Measurements from ENCODE around the gene ZNF668. TPM values are rescaled to one million over a fixed set of nuclear protein-coding genes. Genes with fewer than 3 reads are reported as not detected.
A peak's percentile ranks its signal among the peaks of the same experiment; 100 is the strongest.

The ZNF668 gene
- total and polyA plus RNA-seq, 2 of the 13 experiments (the other 11 are each of a cell fraction or from before 2014, with no cell fraction given): 3.8 to 9.8 TPM

DNA sequence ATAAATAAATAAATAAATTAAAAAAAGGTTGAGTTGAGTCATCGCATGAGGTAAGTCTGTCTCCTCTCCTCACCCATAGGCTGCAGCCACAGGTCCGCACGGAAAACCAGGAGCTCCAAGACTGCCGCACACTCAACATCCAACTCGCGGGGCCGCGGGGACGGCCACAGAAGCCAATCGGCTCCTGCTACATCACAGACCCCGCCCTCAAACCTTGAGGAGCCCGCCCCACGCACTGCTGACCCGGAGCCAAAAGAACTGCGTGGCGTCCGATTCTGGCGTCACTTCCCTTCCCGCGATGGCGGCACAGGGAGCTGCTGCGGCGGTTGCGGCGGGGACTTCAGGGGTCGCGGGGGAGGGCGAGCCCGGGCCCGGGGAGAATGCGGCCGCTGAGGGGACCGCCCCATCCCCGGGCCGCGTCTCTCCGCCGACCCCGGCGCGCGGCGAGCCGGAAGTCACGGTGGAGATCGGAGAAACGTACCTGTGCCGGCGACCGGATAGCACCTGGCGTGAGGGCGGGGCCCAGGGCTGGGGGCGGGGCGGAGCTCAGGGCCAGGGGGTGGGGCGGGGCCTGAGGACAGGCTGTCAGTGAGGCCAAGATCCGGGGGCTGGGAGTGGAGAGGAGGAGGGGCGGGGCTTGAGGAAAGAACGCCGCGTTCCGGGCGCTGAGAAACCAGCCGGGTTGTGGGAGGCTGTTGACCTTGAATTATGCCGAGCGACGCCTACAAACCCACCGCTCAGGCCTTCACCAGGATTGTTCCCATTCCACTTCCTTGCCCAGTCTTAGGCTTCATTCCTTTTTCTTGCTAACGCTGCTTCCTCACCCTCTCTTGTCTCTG, 43.6 kb upstream of the ZNF668 start, which contains the start of gene KAT8 (continued):
- TF ChIP-seq, protein P1, sequence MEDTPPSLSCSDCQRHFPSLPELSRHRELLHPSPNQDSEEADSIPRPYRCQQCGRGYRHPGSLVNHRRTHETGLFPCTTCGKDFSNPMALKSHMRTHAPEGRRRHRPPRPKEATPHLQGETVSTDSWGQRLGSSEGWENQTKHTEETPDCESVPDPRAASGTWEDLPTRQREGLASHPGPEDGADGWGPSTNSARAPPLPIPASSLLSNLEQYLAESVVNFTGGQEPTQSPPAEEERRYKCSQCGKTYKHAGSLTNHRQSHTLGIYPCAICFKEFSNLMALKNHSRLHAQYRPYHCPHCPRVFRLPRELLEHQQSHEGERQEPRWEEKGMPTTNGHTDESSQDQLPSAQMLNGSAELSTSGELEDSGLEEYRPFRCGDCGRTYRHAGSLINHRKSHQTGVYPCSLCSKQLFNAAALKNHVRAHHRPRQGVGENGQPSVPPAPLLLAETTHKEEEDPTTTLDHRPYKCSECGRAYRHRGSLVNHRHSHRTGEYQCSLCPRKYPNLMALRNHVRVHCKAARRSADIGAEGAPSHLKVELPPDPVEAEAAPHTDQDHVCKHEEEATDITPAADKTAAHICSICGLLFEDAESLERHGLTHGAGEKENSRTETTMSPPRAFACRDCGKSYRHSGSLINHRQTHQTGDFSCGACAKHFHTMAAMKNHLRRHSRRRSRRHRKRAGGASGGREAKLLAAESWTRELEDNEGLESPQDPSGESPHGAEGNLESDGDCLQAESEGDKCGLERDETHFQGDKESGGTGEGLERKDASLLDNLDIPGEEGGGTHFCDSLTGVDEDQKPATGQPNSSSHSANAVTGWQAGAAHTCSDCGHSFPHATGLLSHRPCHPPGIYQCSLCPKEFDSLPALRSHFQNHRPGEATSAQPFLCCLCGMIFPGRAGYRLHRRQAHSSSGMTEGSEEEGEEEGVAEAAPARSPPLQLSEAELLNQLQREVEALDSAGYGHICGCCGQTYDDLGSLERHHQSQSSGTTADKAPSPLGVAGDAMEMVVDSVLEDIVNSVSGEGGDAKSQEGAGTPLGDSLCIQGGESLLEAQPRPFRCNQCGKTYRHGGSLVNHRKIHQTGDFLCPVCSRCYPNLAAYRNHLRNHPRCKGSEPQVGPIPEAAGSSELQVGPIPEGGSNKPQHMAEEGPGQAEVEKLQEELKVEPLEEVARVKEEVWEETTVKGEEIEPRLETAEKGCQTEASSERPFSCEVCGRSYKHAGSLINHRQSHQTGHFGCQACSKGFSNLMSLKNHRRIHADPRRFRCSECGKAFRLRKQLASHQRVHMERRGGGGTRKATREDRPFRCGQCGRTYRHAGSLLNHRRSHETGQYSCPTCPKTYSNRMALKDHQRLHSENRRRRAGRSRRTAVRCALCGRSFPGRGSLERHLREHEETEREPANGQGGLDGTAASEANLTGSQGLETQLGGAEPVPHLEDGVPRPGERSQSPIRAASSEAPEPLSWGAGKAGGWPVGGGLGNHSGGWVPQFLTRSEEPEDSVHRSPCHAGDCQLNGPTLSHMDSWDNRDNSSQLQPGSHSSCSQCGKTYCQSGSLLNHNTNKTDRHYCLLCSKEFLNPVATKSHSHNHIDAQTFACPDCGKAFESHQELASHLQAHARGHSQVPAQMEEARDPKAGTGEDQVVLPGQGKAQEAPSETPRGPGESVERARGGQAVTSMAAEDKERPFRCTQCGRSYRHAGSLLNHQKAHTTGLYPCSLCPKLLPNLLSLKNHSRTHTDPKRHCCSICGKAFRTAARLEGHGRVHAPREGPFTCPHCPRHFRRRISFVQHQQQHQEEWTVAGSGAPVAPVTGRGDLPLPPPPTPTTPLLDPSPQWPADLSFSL (CRISPR knock-in tag; IDR thresholded peaks at IDR 0.05): no peak
- TF ChIP-seq SMYD3 (CRISPR knock-in tag; IDR thresholded peaks at IDR 0.05): 0 out of 2 replicates have a peak, but pooled peaks have one; percentile 66
- no peak for TF ChIP-seq HMG20A (CRISPR knock-in tag; IDR thresholded peaks at IDR 0.05; ENCODE audit: borderline replicate concordance)
- no peak for TF ChIP-seq SNAI1 (CRISPR knock-in tag; IDR thresholded peaks at IDR 0.05; ENCODE audit: borderline replicate concordance)
- TF ChIP-seq ZNF326 (CRISPR knock-in tag; IDR thresholded peaks at IDR 0.05; ENCODE audit: borderline replicate concordance): 0 out of 2 replicates have a peak, but pooled peaks have one; percentile 59
- TF ChIP-seq, protein P2, sequence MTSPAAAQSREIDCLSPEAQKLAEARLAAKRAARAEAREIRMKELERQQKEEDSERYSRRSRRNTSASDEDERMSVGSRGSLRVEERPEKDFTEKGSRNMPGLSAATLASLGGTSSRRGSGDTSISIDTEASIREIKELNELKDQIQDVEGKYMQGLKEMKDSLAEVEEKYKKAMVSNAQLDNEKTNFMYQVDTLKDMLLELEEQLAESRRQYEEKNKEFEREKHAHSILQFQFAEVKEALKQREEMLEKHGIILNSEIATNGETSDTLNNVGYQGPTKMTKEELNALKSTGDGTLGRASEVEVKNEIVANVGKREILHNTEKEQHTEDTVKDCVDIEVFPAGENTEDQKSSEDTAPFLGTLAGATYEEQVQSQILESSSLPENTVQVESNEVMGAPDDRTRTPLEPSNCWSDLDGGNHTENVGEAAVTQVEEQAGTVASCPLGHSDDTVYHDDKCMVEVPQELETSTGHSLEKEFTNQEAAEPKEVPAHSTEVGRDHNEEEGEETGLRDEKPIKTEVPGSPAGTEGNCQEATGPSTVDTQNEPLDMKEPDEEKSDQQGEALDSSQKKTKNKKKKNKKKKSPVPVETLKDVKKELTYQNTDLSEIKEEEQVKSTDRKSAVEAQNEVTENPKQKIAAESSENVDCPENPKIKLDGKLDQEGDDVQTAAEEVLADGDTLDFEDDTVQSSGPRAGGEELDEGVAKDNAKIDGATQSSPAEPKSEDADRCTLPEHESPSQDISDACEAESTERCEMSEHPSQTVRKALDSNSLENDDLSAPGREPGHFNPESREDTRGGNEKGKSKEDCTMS (CRISPR knock-in tag; conservative IDR thresholded peaks at IDR 0.05): no peak
- TF ChIP-seq, protein P3, sequence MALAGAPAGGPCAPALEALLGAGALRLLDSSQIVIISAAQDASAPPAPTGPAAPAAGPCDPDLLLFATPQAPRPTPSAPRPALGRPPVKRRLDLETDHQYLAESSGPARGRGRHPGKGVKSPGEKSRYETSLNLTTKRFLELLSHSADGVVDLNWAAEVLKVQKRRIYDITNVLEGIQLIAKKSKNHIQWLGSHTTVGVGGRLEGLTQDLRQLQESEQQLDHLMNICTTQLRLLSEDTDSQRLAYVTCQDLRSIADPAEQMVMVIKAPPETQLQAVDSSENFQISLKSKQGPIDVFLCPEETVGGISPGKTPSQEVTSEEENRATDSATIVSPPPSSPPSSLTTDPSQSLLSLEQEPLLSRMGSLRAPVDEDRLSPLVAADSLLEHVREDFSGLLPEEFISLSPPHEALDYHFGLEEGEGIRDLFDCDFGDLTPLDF (CRISPR knock-in tag; IDR thresholded peaks at IDR 0.05): peak; percentile 87
- peak; percentile 69 for TF ChIP-seq ELF3 (CRISPR knock-in tag; IDR thresholded peaks at IDR 0.05)
- TF ChIP-seq NR3C1 (CRISPR knock-in tag; IDR thresholded peaks at IDR 0.05): no peak
- TF ChIP-seq, protein P4, sequence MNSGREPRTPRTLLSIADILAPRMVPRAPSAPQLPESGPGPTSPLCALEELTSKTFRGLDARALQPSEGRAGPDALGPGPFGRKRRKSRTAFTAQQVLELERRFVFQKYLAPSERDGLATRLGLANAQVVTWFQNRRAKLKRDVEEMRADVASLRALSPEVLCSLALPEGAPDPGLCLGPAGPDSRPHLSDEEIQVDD (CRISPR knock-in tag; IDR thresholded peaks at IDR 0.05; ENCODE audit: borderline replicate concordance): no peak
- TF ChIP-seq DPF2 (CRISPR knock-in tag; IDR thresholded peaks at IDR 0.05; ENCODE audit: borderline replicate concordance, low read depth): no peak
- TF ChIP-seq, protein P5, sequence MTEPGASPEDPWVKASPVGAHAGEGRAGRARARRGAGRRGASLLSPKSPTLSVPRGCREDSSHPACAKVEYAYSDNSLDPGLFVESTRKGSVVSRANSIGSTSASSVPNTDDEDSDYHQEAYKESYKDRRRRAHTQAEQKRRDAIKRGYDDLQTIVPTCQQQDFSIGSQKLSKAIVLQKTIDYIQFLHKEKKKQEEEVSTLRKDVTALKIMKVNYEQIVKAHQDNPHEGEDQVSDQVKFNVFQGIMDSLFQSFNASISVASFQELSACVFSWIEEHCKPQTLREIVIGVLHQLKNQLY (CRISPR knock-in tag; IDR thresholded peaks at IDR 0.05): peak; percentile 55; the same call in 1 of the 2 replicates
- TF ChIP-seq, protein P6, sequence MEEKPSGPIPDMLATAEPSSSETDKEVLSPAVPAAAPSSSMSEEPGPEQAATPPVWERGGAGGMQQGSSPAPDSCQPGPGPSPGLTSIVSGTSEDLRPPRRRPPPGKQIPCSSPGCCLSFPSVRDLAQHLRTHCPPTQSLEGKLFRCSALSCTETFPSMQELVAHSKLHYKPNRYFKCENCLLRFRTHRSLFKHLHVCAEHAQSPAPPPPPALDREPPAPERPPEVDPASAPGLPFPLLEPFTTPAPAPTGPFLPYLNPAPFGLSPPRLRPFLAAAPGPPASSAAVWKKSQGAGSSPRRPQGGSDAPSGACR (CRISPR knock-in tag; IDR thresholded peaks at IDR 0.05): peak; percentile 33; the same call in 1 of the 2 replicates
- no peak for TF ChIP-seq FOXM1 (CRISPR knock-in tag; IDR thresholded peaks at IDR 0.05)
- TF ChIP-seq ZNF124 (CRISPR knock-in tag; IDR thresholded peaks at IDR 0.05): peak; percentile 54
- no peak; the same call in none of the 2 replicates for TF ChIP-seq ARNT2 (CRISPR knock-in tag; IDR thresholded peaks at IDR 0.05; ENCODE audit: low read depth)

All from HepG2 (cell line).